Endometrium (tissue), 2 donors: ENCODE measurements around the gene PRSS37.
"Not testable (repeated sequence)": the region's sequence is repeated elsewhere in the genome, so short reads cannot be mapped to it uniquely, and the experiment has no call there.

Source experiments
- FAIRE-seq: peaks from 2 replicates; lab custom pipeline; 2012; peaks lifted over from hg19 to GRCh38; lab: Jason Lieb, UNC
- donor health status: control.
- donor health status: control.

Gene PRSS37

GRCh38 chr7:141841385-141841784 is at the start of gene PRSS37:
TSS of gene PRSS37 (minus strand) at chr7:141841485. CDS start at chr7:141841049, 436 bp downstream.
- FAIRE-seq, result no peak

GRCh38 chr7:141889321-141889720 is 48.0 kb upstream of the PRSS37 start:
- FAIRE-seq, result no peak

- FAIRE-seq, result no peak
Observed at GRCh38 chr7:141884539-141885225, 43.4 kb upstream of the PRSS37 start.

- FAIRE-seq, result no peak
Observed at GRCh38 chr7:141880960-141881359, 39.7 kb upstream of the PRSS37 start.

- FAIRE-seq, result no peak
Observed at GRCh38 chr7:141877365-141877764, 36.1 kb upstream of the PRSS37 start.

GRCh38 chr7:141876371-141876770 is 35.1 kb upstream of the PRSS37 start:
- no peak for FAIRE-seq

GRCh38 chr7:141875453-141875852 is 34.2 kb upstream of the PRSS37 start:
- no peak for FAIRE-seq

- no peak for FAIRE-seq
Observed at GRCh38 chr7:141874787-141875186, 33.5 kb upstream of the PRSS37 start.

GRCh38 chr7:141872931-141873330 is 31.6 kb upstream of the PRSS37 start:
- FAIRE-seq, result no peak

- FAIRE-seq, result no peak
Observed at GRCh38 chr7:141866974-141867373, 25.7 kb upstream of the PRSS37 start.

- FAIRE-seq, result no peak
Observed at GRCh38 chr7:141864765-141865447, 23.6 kb upstream of the PRSS37 start.

- no peak for FAIRE-seq
Observed at GRCh38 chr7:141860207-141860606, 18.9 kb upstream of the PRSS37 start.

GRCh38 chr7:141847996-141848395 is 6.7 kb upstream of the PRSS37 start:
- FAIRE-seq, result no peak

GRCh38 chr7:141844256-141844655 is 3.0 kb upstream of the PRSS37 start:
- FAIRE-seq, result no peak

- FAIRE-seq, result no peak
Observed at GRCh38 chr7:141842904-141843303, 1.6 kb upstream of the PRSS37 start.

- FAIRE-seq, result no peak
Observed at GRCh38 chr7:141840708-141841107, 577 bp downstream of the PRSS37 start.

GRCh38 chr7:141839256-141839655 is 2.0 kb downstream of the PRSS37 start:
- no peak for FAIRE-seq

- no peak for FAIRE-seq
Observed at GRCh38 chr7:141838581-141838980, 2.7 kb downstream of the PRSS37 start.

GRCh38 chr7:141837683-141838082 is 3.6 kb downstream of the PRSS37 start:
- no peak for FAIRE-seq

GRCh38 chr7:141822432-141822831 is 18.9 kb downstream of the PRSS37 start:
- not testable (repeated sequence) for FAIRE-seq

- FAIRE-seq, result no peak
Observed at GRCh38 chr7:141820067-141820466, 21.2 kb downstream of the PRSS37 start.

- FAIRE-seq, result no peak
Observed at GRCh38 chr7:141792526-141792925, 48.8 kb downstream of the PRSS37 start.

- no peak for FAIRE-seq
Observed at GRCh38 chr7:141789917-141790316, 51.4 kb downstream of the PRSS37 start, which contains the start of gene TAS2R5. TSS of gene TAS2R5 (plus strand) at chr7:141790217. CDS start at chr7:141790362, 145 bp downstream.

- FAIRE-seq, result no peak
Observed at GRCh38 chr7:141788296-141788695, 53.0 kb downstream of the PRSS37 start.
